OCI-LY3 (cell line): ENCODE measurements around the gene CLIP2.
A peak's percentile ranks its signal among the peaks of the same experiment; 100 is the strongest.

Experiments used
- H2AFZ ChIP-seq: fragments of 200-600, 300-600 bp; shearing (Covaris generic); 2 replicates; pipeline ENCODE4 v1.6.0; 2014; ENCODE audit warnings: antibody characterized with exemption, low read depth, low read length
- H3K27ac ChIP-seq: fragments of 200-600, 300-600 bp; sonication (generic); 2 replicates; pipeline ENCODE4 v1.5.1; 2014; ENCODE audit warnings: mild to moderate bottlenecking, low read length, moderate library complexity, mixed read lengths
- H3K27me3 ChIP-seq: fragments of 200-600, 300-600 bp; sonication (generic); 2 replicates; pipeline ENCODE4 v1.6.1; 2014; ENCODE audit warnings: low read depth, low read length, mixed read lengths
- H3K36me3 ChIP-seq: fragments of 200-600, 300-600 bp; sonication (generic); replicated peaks from 2 replicates; pipeline ENCODE3; 2014; ENCODE audit warnings: low read depth, low read length, mixed read lengths
- H3K4me1 ChIP-seq: fragments of 300-600, 200-600 bp; sonication (generic); 2 replicates; pipeline ENCODE4 v1.6.1; 2014; ENCODE audit warnings: low read length, mixed read lengths
- H3K4me2 ChIP-seq: fragments of 200-600, 300-600 bp; sonication (generic); 2 replicates; pipeline ENCODE4 v1.6.1; 2014; ENCODE audit warnings: low read length, mixed read lengths
- H3K4me3 ChIP-seq: fragments of 300-600, 200-600 bp; sonication (generic); 2 replicates; pipeline ENCODE4 v1.5.1; 2014; ENCODE audit warnings: antibody characterized with exemption, mild to moderate bottlenecking, low read length, moderate library complexity
- H3K79me2 ChIP-seq: fragments of 300-600, 200-600 bp; shearing (Covaris generic); 2 replicates; pipeline ENCODE4 v1.6.1; 2014; ENCODE audit warnings: mild to moderate bottlenecking, low read length, mixed read lengths
- H3K9ac ChIP-seq: fragments of 300-600, 200-600 bp; shearing (Covaris generic); 2 replicates; pipeline ENCODE4 v1.6.0; 2014; ENCODE audit warnings: mild to moderate bottlenecking, low read length, moderate library complexity
- H3K9me3 ChIP-seq: fragments of 200-600, 300-600 bp; shearing (Covaris generic); 2 replicates; pipeline ENCODE4 v1.6.1; 2014; ENCODE audit warnings: low read length, mixed read lengths; ENCODE audit not compliant: insufficient read depth
- H4K20me1 ChIP-seq: fragments of 200-600, 300-600 bp; sonication (generic); 2 replicates; pipeline ENCODE4 v1.6.1; 2016; ENCODE audit warnings: low read length, mixed read lengths; ENCODE audit not compliant: insufficient read depth
- CTCF ChIP-seq: fragments of 200-600, 300-600 bp; sonication (generic); IDR thresholded peaks from 2 replicates; pipeline ENCODE4 v1.5.1; 2014; ENCODE audit warnings: antibody characterized with exemption, low read length, low read depth
- EZH2phosphoT487 ChIP-seq: fragments of 200-600 bp; shearing (Covaris generic); IDR thresholded peaks from 2 replicates; pipeline ENCODE4 v1.6.1; 2018; ENCODE audit warnings: antibody characterized with exemption, mixed run types, low read depth

The CLIP2 gene

GRCh38 chr7:74282748-74283459 lies 6.3 kb upstream of the CLIP2 start:
- Histone ChIP-seq H3K4me1 (peaks cover 74% of the 10 kb centered on the region), H3K4me3 (no peak overlapping the region), H3K79me2 (no peaks in the 10 kb centered on the region), H3K9me3 (no peaks in the 10 kb centered on the region), H3K27ac (no peak overlapping the region), H2AFZ (no peak overlapping the region), H3K36me3 (no peaks in the 10 kb centered on the region), H3K4me2 (no peak overlapping the region), H4K20me1 (no peaks in the 10 kb centered on the region), H3K9ac (no peak overlapping the region), H3K27me3 (no peaks in the 10 kb centered on the region)
- TF ChIP-seq CTCF = no peak
- TF ChIP-seq EZH2phosphoT487 = no peak

GRCh38 chr7:74283858-74284447 lies 5.3 kb upstream of the CLIP2 start:
- Histone ChIP-seq H3K79me2 (no peaks in the 10 kb centered on the region), H3K9ac (peak overlapping the region; percentile 51; the same call in 1 of the 2 replicates), H2AFZ (no peak overlapping the region), H3K9me3 (no peaks in the 10 kb centered on the region), H4K20me1 (no peaks in the 10 kb centered on the region), H3K36me3 (no peaks in the 10 kb centered on the region), H3K4me2 (peak overlapping the region; percentile 87), H3K4me1 (peaks cover 75% of the 10 kb centered on the region), H3K27ac (peak overlapping the region; percentile 90), H3K27me3 (no peaks in the 10 kb centered on the region), H3K4me3 (no peak overlapping the region)
- no peak for TF ChIP-seq EZH2phosphoT487
- TF ChIP-seq CTCF = no peak

- Histone ChIP-seq H3K4me3 (peak overlapping the region; percentile 59), H3K4me2 (peak overlapping the region; percentile 87), H3K9me3 (no peaks in the 10 kb centered on the region), H3K79me2 (peaks cover 5% of the 10 kb centered on the region), H3K9ac (peak overlapping the region; percentile 51; the same call in 1 of the 2 replicates), H3K4me1 (peaks cover 67% of the 10 kb centered on the region), H4K20me1 (no peaks in the 10 kb centered on the region), H3K36me3 (no peaks in the 10 kb centered on the region), H3K27ac (peak overlapping the region; percentile 90), H2AFZ (peak overlapping the region; percentile 47), H3K27me3 (no peaks in the 10 kb centered on the region)
- TF ChIP-seq CTCF = no peak
- no peak for TF ChIP-seq EZH2phosphoT487
Measured at GRCh38 chr7:74284781-74285259, 4.4 kb upstream of the CLIP2 start.

- peaks cover 66% of the 10 kb centered on the region for H3K4me1 ChIP-seq
- no peak overlapping the region for H3K4me2 ChIP-seq
- TF ChIP-seq EZH2phosphoT487 (no peak), CTCF (no peak)
- no peak overlapping the region for H3K4me3 ChIP-seq
- peaks cover 18% of the 10 kb centered on the region for H3K79me2 ChIP-seq
- H3K27ac ChIP-seq = no peak overlapping the region
- H3K36me3 ChIP-seq = no peaks in the 10 kb centered on the region
- H3K9ac ChIP-seq = no peak overlapping the region
- no peaks in the 10 kb centered on the region for H3K9me3 ChIP-seq
- no peak overlapping the region for H2AFZ ChIP-seq
- no peaks in the 10 kb centered on the region for H3K27me3 ChIP-seq
- peaks cover 9% of the 10 kb centered on the region for H4K20me1 ChIP-seq
Measured at GRCh38 chr7:74286131-74286530, 3.1 kb upstream of the CLIP2 start.
